GM19438 (cell line): Measurements from ENCODE around the gene CCDC51.

ENCODE experiments used
- ATAC-seq: cut with Tn5 transposase; IDR thresholded peaks from one replicate; pipeline ENCODE4 v1.9.1; 2021; ENCODE audit warnings: low read depth; ENCODE audit not compliant: unreplicated experiment

The CCDC51 gene

GRCh38 chr3:48394391-48394790 lies 45.5 kb downstream of the CCDC51 start:
- no peak for ATAC-seq

DNA sequence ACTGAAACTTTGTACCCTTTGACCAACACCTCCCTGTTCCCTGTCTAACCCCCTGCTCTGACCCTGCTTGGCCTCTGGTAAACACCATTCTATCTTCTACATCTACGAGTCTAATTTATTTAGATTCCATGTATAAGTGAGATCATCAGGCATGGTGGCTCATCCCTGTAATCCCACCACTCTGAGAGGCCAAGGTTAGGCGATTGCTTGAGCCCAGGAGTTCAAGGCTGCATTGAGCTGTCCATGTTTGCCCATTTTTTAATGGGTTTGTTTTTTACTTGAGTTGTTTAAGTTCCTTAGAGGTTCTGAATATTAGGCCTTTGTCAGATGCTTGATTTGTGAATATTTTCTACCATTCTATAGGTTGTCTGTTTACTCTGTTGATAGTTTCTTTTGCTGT lies 51.0 kb downstream of the CCDC51 start:
- ATAC-seq = no peak

GRCh38 chr3:48387634-48388033 lies 52.3 kb downstream of the CCDC51 start:
- ATAC-seq = no peak
